HS-27A (cell line): ENCODE data around the gene PKP3.
"Not testable (repeated sequence)": the region's sequence is repeated elsewhere in the genome, so short reads cannot be mapped to it uniquely, and the experiment has no call there.

Experiments
- DNase-seq: peaks from one replicate; pipeline ENCODE4 v3.0.0-alpha.2; 2012; ENCODE audit warnings: low read depth, missing footprints

PKP3 gene

GRCh38 chr11:394034-394857, at the start of gene PKP3:
TSS of gene PKP3 (plus strand) at chr11:394209. CDS start at chr11:394293, 84 bp downstream.
- no peak for DNase-seq

GRCh38 chr11:344836-345578, 49.0 kb upstream of the PKP3 start:
- DNase-seq: no peak

- DNase-seq: no peak
Measured at GRCh38 chr11:346529-346928, 47.5 kb upstream of the PKP3 start.

- DNase-seq: not testable (repeated sequence)
Measured at GRCh38 chr11:349270-349954, 44.6 kb upstream of the PKP3 start.

- not testable (repeated sequence) for DNase-seq
Measured at GRCh38 chr11:350033-350722, 43.8 kb upstream of the PKP3 start.

- no peak for DNase-seq
Measured at GRCh38 chr11:350723-351255, 43.2 kb upstream of the PKP3 start.

GRCh38 chr11:351411-351810, 42.6 kb upstream of the PKP3 start:
- DNase-seq: no peak

GRCh38 chr11:352456-353031, 41.5 kb upstream of the PKP3 start:
- no peak for DNase-seq

GRCh38 chr11:353179-353873, 40.7 kb upstream of the PKP3 start:
- DNase-seq: no peak

- peak; percentile 81 for DNase-seq
Measured at GRCh38 chr11:355581-356458, 38.2 kb upstream of the PKP3 start.

- DNase-seq: no peak
Measured at GRCh38 chr11:356610-357009, 37.4 kb upstream of the PKP3 start.

GRCh38 chr11:357582-357981, 36.4 kb upstream of the PKP3 start:
- DNase-seq: no peak

GRCh38 chr11:358129-358800, 35.7 kb upstream of the PKP3 start:
- no peak for DNase-seq

- no peak for DNase-seq
Measured at GRCh38 chr11:359181-359714, 34.8 kb upstream of the PKP3 start.

GRCh38 chr11:360326-361280, 33.4 kb upstream of the PKP3 start:
- DNase-seq: no peak

- no peak for DNase-seq
Measured at GRCh38 chr11:362642-363442, 31.2 kb upstream of the PKP3 start.

- not testable (repeated sequence) for DNase-seq
Measured at GRCh38 chr11:363443-363805, 30.6 kb upstream of the PKP3 start.
